GM18520 (cell line): ENCODE results near the gene ST3GAL3.
"Not testable (repeated sequence)": the region's sequence is repeated elsewhere in the genome, so short reads cannot be mapped to it uniquely, and the experiment has no call there.

Source experiments
- ATAC-seq: cut with Tn5 transposase; IDR thresholded peaks from one replicate; pipeline ENCODE4 v1.9.1; 2021; ENCODE audit not compliant: unreplicated experiment

Gene ST3GAL3

DNA sequence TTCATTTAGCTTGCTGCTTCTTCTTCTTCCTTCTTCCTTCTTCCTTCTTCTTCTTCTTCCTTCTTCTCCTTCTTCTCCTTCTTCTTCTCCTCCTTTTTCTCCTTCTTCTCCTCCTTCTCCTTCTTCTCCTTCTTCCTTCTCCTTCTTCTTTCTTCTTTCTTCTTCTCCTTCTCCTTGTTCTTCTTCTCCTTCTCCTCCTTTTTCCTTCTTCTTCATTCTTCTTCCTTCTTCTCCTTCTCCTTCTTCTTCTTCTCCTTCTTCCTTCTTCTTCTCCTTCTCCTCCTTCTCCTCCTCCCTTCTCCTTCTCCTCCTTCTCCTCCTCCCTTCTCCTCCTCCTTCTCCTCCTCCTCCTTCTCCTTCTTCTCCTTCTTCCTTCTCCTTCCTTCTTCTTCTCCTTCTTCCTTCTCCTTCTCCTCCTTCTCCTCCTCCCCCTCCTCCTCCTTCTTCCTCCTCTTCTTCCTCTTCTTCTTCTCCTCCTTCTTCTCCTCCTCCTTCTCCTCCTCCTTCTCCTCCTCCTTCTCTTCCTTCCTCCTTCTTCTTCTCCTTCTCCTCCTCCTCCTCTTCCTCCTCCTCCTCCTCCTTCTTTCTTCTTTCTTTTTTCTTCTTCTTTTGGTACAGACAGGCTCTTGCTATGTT, 110.1 kb downstream of the ST3GAL3 start:
- ATAC-seq = no peak

DNA sequence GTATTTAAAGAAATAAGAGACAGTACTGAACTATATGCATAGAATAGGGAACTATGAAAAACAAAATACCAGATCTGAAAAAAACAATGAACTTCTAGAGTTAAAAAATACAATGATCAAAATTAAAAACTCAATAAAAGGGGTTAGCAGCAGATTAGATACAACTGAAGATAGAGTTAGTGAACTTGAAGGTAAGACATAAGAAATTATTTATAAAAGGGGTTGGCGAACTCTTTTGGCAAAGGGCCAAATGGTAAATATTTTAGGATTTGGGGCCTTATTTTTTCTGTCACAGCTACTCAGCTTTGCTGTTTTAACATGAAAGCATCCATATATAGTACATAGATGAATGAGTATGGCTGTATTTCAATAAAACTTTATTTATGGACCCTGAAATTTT, 111.4 kb downstream of the ST3GAL3 start:
- no peak for ATAC-seq

- no peak for ATAC-seq
These were observed 112.0 kb downstream of the ST3GAL3 start for GRCh38 chr1:43819357-43819756.

- no peak for ATAC-seq
These were observed 114.1 kb downstream of the ST3GAL3 start for GRCh38 chr1:43821471-43821870.

GRCh38 chr1:43822040-43822690, 114.8 kb downstream of the ST3GAL3 start:
- ATAC-seq = no peak

GRCh38 chr1:43824795-43825194, 117.5 kb downstream of the ST3GAL3 start:
- no peak for ATAC-seq

DNA sequence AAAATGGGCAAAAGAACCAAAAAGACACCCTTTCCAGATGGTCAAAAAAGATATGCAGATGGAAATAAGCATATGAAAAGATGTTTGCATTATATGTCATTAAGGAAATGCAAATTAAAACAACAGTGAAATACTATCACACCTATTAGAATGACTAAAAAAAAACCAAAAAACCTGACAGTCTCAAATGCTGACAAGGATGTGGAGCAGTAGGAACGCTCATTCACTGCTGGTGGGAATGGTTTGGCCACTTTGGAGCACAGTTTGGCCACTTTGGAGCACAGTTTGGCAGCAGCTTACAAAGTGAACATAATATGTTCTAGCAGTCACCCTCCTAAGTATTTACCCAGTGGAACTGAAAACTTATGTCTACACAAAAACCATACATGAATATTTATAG, 121.2 kb downstream of the ST3GAL3 start:
- ATAC-seq = no peak

- ATAC-seq = no peak
These were observed 123.5 kb downstream of the ST3GAL3 start for GRCh38 chr1:43830802-43831201.

GRCh38 chr1:43831851-43832250, 124.5 kb downstream of the ST3GAL3 start:
- ATAC-seq = no peak

- ATAC-seq = peak; percentile 41
These were observed 124.9 kb downstream of the ST3GAL3 start for GRCh38 chr1:43832255-43832654.

DNA sequence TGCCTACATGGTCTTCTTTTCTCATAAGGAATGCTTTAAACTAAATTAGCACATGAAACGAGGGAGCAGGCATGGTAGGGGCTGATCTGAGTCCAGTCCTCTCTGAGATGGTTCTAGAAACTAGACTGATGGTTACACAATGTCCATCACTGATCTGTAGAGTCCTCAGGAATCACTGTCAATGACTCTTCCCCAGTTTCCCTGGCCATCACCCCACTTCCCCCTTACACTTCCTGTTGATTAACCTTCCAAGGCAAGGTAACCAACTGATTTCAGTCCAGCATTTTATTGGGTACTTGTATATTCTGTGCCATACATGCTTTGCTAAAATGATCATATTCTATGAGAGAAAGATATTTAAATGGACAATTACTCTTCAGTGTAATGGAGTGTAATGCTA, 125.7 kb downstream of the ST3GAL3 start:
- ATAC-seq = no peak

GRCh38 chr1:43833902-43834279, 126.6 kb downstream of the ST3GAL3 start:
- ATAC-seq = not testable (repeated sequence)

GRCh38 chr1:43834280-43835081, 127.1 kb downstream of the ST3GAL3 start:
- ATAC-seq = no peak

GRCh38 chr1:43835082-43836021, 128.0 kb downstream of the ST3GAL3 start:
- no peak for ATAC-seq

DNA sequence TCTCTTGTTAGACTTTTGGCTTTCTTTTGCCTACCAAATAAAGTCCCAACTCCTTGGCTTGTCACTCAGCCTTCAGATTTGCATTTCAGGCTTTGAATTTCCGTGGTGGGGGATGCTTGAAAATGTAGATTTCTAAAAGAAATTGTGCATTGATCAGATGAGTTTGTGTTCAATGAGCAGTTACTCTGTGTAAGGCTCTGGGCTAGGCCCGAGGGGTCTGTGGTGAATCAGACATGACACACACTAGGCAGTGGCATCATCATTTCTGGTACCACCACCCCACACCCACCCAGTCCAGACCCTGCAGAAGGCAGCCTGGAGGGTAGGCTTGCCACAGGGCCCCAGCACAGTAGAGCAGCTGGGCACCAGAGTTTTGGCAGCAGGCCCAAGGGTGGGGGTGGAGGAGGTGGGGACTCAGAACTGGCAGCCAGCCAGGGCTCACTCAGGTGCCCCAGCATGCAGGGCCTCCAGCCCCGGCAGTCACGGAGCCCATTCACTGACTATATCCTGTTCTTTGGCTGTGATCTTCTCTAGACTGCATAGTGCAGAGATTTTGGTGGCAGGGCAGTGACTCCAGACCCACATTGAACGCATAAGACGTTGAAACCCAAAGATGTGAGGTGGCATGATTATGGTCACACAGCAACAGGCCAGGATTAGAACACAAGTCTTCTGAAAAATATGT, 129.1 kb downstream of the ST3GAL3 start:
- ATAC-seq = peak; percentile 36

- no peak for ATAC-seq
These were observed 131.7 kb downstream of the ST3GAL3 start for GRCh38 chr1:43839056-43839455.

DNA sequence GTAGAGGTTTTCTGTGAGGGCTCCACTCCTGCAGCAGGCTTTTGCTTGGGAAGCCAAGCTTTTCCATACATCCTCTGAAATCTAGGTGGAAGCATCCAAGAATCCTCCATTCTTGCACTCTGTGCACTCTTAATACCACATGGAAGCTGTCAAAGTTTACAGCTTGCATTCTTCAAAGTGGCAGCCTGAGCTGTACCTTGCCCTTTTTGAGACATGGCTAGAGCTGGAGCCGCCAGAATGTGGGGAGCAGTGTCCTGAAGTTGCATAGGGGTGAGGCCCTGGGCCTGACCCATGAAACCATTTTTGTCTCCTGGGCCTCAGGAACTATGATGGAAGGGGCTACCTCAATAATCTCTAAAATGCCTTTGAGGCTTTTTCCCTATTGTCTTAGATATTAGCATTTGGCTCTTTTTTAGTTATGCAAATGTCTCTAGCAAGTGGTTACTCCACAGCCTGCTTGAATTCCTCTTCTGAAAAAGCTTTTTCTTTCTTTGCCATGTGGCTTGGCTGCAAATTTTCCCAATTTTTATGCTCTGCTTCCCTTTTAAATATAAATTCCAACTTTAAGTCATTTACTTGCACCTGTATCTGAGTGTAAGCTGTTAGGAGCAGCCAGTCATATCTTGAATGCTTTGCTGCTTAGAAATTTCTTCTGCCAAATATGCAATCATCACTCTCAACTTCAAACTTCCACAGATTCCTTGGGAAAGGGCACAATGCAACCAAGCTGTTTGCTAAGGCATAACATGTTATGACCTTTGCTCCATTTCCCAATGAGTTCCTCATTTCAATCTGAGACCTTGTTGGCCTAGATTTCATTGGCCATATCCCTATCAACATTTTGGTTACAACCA, 134.2 kb downstream of the ST3GAL3 start:
- ATAC-seq = no peak

GRCh38 chr1:43842175-43842498, 134.8 kb downstream of the ST3GAL3 start:
- no peak for ATAC-seq

- no peak for ATAC-seq
These were observed 136.3 kb downstream of the ST3GAL3 start for GRCh38 chr1:43843684-43844083.

GRCh38 chr1:43844114-43844513, 136.8 kb downstream of the ST3GAL3 start:
- ATAC-seq = no peak
